Fibroblast of skin of back (primary cell): ENCODE data around the gene STX12.
"Not testable (repeated sequence)": the region's sequence is repeated elsewhere in the genome, so short reads cannot be mapped to it uniquely, and the experiment has no call there.

Experiments used
- DNase-seq: peaks from one replicate; pipeline ENCODE4 v3.0.0-alpha.2; 2013

Gene STX12

GRCh38 chr1:27830621-27831440 lies 57.8 kb downstream of the STX12 start, which contains the start of gene PPP1R8:
TSS of gene PPP1R8 (plus strand) at chr1:27830782. CDS start at chr1:27830836, 54 bp downstream.
- peak; percentile 97 for DNase-seq

- peak; percentile 19 for DNase-seq
These were observed 58.8 kb downstream of the STX12 start for GRCh38 chr1:27831568-27832410.

- peak; percentile 49 for DNase-seq
These were observed 59.7 kb downstream of the STX12 start for GRCh38 chr1:27832762-27833161.

GRCh38 chr1:27833470-27833869 lies 60.5 kb downstream of the STX12 start:
- DNase-seq: no peak

GRCh38 chr1:27835046-27835445 lies 62.0 kb downstream of the STX12 start:
- no peak for DNase-seq

- no peak for DNase-seq
These were observed 62.5 kb downstream of the STX12 start for GRCh38 chr1:27835501-27835900.

GRCh38 chr1:27849951-27850350 lies 76.9 kb downstream of the STX12 start:
- no peak for DNase-seq

- no peak for DNase-seq
These were observed 82.1 kb downstream of the STX12 start for GRCh38 chr1:27855085-27855484.

- no peak for DNase-seq
These were observed 83.7 kb downstream of the STX12 start for GRCh38 chr1:27856561-27857343.

- DNase-seq: not testable (repeated sequence)
These were observed 84.5 kb downstream of the STX12 start for GRCh38 chr1:27857552-27857951.

- peak; percentile 81 for DNase-seq
These were observed 85.3 kb downstream of the STX12 start for GRCh38 chr1:27858072-27858948.

GRCh38 chr1:27858949-27859576 lies 86.0 kb downstream of the STX12 start:
- DNase-seq: no peak

- DNase-seq: no peak
These were observed 88.4 kb downstream of the STX12 start for GRCh38 chr1:27861436-27861835.

GRCh38 chr1:27862004-27862403 lies 89.0 kb downstream of the STX12 start:
- DNase-seq: no peak

- DNase-seq: peak; percentile 95
These were observed 89.9 kb downstream of the STX12 start for GRCh38 chr1:27862671-27863537.

GRCh38 chr1:27863538-27863915 lies 90.5 kb downstream of the STX12 start:
- no peak for DNase-seq

- DNase-seq: no peak
These were observed 91.4 kb downstream of the STX12 start for GRCh38 chr1:27864264-27864895.

GRCh38 chr1:27865821-27866220 lies 92.8 kb downstream of the STX12 start:
- no peak for DNase-seq

- DNase-seq: no peak
These were observed 95.5 kb downstream of the STX12 start for GRCh38 chr1:27868556-27868931.
